Measurements from ENCODE around the gene AUH. TPM values are rescaled to one million over a fixed set of nuclear protein-coding genes. Genes with fewer than 3 reads are reported as not detected.
A peak's percentile ranks its signal among the peaks of the same experiment; 100 is the strongest.

Gene AUH
- total and polyA plus RNA-seq, 10 of the 15 experiments (the other 5 are each of a cell fraction or from before 2014, with no cell fraction given) = 1.7 to 7.3 (median 4.6) TPM

GRCh38 chr9:91207729-91208418, 153.8 kb downstream of the AUH start (continued):
- TF ChIP-seq KDM1A (IDR thresholded peaks at IDR 0.05; ENCODE audit: borderline replicate concordance) (no peak), ASH2L (IDR thresholded peaks at IDR 0.05; ENCODE audit: borderline replicate concordance, low read depth) (no peak), HCFC1 (IDR thresholded peaks at IDR 0.05; ENCODE audit: low read length) (no peak), CEBPZ (IDR thresholded peaks at IDR 0.05; ENCODE audit: low read depth, low read length) (no peak), EZH2 (IDR thresholded peaks at IDR 0.05; ENCODE audit: borderline replicate concordance, control insufficient read depth, low read depth, low read length) (no peak), DPF2 (IDR thresholded peaks at IDR 0.05) (peak; percentile 25; the same call in 1 of the 2 replicates), ESRRA (IDR thresholded peaks at IDR 0.05; ENCODE audit: low read length) (no peak), ZNF207 (IDR thresholded peaks at IDR 0.05; ENCODE audit: borderline replicate concordance) (no peak), CREM (IDR thresholded peaks at IDR 0.05; ENCODE audit: low read depth) (peak; percentile 84), ZBTB33 (IDR thresholded peaks at IDR 0.05) (peak; percentile 86), HDGF (IDR thresholded peaks at IDR 0.05) (no peak), GABPA (IDR thresholded peaks at IDR 0.05; ENCODE audit: low read depth) (no peak), TCF7 (IDR thresholded peaks at IDR 0.05; ENCODE audit: borderline replicate concordance) (peak; percentile 53; the same call in 1 of the 2 replicates), YY1 (IDR thresholded peaks at IDR 0.05; ENCODE audit: low read depth, low read length) (no peak), SMAD1 (IDR thresholded peaks at IDR 0.05; ENCODE audit: low read depth, partially characterized antibody) (no peak), ZZZ3 (IDR thresholded peaks at IDR 0.05; ENCODE audit: control insufficient read depth, insufficient read length, low read depth) (no peak), RAD51 (IDR thresholded peaks at IDR 0.05) (0 out of 2 replicates have a peak, but pooled peaks have one; percentile 15), ZNF687 (IDR thresholded peaks at IDR 0.05) (no peak), BCLAF1 (IDR thresholded peaks at IDR 0.05) (no peak)
